Lower leg skin (tissue), 4 donors: ENCODE data around the gene KRT28. TPM values are rescaled to one million over a fixed set of nuclear protein-coding genes. Genes with fewer than 3 reads are reported as not detected.

Experiments used
- DNase-seq, 2 donors: peaks; one replicate each; pipeline ENCODE4 v3.0.0-alpha.2; 2019; ENCODE audit warnings: low spot score in 2 of 2
- H3K4me3 ChIP-seq: fragments of 200-600 bp; sonication (generic); 2 replicates; pipeline ENCODE4 v1.5.1; 2017; ENCODE audit warnings: mild to moderate bottlenecking, low read depth; ENCODE audit not compliant: poor library complexity, severe bottlenecking
- POLR2A ChIP-seq, 2 donors: fragments of 450-650 bp; IDR thresholded peaks; one replicate each; pipeline ENCODE4 v1.6.1; 2016 to 2017; ENCODE audit warnings: antibody characterized with exemption in 2 of 2, mild to moderate bottlenecking in 1 of 2, moderate library complexity in 1 of 2
- WGBS, 2 donors: methylation state at CpG; one replicate each; pipeline ENCODE4 v1.1.5; 2018; 5-methylcytosine and 5-hydroxymethylcytosine counted together
- intact Hi-C: fragments of 100-400 bp; cut with DNase I; formaldehyde crosslinking; loops from one replicate; pipeline ENCODE4 v1.15.0; 2023; ENCODE audit warnings: low total_unique reads
- total RNA-seq, 4 donors: library from RNA; depleted of rRNA; stranded (reverse); fragments of >200 nt; gene quantifications; one replicate each; pipeline ENCODE4 v1.1.0, GENCODE V29; 2016
- TF ChIP-seq, protein P1 (sequence below), 3 donors: fragments of 450-650 bp; IDR thresholded peaks; one replicate each; pipeline ENCODE4 v1.5.1; 2016; ENCODE audit warnings: antibody characterized with exemption in 3 of 3, mild to moderate bottlenecking in 3 of 3, moderate library complexity in 2 of 3

Gene KRT28
- total RNA-seq, 4 donors from 2014 or later = 6.0 TPM; not detected in 3

DNA sequence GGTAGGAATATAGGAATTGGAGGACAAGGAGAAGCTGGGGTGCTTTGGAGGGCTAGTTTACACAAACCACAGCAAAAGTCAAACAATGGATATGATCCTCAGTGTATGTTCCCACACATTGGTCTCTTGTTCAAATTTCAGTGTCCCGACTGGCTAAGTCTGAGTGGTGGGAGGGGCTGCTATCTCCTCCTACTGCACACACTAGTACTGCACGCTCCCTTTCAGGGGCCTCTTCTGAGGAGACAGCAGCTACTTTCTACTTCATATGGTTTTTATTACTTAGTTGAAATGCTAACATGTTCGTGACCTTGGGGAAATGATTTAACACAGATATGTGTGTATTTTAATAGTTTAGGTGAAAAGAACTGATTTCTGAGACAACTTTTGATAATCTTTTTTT, 41.5 kb upstream of the KRT28 start:
- 68 to 77% methylated on average over 3 of the region's 3 CpGs for WGBS, 2 donors
- H3K4me3 ChIP-seq = no peak overlapping the region
- DNase-seq = no peak
- TF ChIP-seq POLR2A (IDR thresholded peaks at IDR 0.05) = no peak
- TF ChIP-seq, protein P1, sequence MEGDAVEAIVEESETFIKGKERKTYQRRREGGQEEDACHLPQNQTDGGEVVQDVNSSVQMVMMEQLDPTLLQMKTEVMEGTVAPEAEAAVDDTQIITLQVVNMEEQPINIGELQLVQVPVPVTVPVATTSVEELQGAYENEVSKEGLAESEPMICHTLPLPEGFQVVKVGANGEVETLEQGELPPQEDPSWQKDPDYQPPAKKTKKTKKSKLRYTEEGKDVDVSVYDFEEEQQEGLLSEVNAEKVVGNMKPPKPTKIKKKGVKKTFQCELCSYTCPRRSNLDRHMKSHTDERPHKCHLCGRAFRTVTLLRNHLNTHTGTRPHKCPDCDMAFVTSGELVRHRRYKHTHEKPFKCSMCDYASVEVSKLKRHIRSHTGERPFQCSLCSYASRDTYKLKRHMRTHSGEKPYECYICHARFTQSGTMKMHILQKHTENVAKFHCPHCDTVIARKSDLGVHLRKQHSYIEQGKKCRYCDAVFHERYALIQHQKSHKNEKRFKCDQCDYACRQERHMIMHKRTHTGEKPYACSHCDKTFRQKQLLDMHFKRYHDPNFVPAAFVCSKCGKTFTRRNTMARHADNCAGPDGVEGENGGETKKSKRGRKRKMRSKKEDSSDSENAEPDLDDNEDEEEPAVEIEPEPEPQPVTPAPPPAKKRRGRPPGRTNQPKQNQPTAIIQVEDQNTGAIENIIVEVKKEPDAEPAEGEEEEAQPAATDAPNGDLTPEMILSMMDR (IDR thresholded peaks at IDR 0.05) = no peak
- intact Hi-C loops = no loop called here

DNA sequence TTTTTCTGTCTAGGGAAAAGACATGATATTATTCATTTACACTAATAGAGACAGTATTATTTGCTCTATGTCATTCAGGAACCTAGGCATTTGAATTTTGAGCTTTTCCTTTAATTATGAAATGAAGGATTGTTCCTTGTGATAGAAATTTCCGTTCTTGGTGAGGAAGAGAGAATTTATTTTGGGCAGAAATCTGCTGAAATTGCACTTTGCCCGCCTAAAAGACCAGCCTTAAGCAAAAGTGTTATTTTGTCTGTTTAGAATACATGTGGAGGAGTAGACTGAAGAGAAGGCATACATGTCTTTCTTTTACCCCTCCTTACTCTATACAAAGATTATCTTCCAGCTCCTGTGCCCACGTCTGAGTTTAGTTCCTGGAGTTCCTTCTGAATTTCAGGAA, 39.4 kb upstream of the KRT28 start:
- intact Hi-C loops = no loop called here
- H3K4me3 ChIP-seq = no peak overlapping the region
- TF ChIP-seq, protein P1 (IDR thresholded peaks at IDR 0.05) = no peak
- no peak for TF ChIP-seq POLR2A (IDR thresholded peaks at IDR 0.05)
- WGBS, 2 donors = 80 to 81% methylated on average over 3 of the region's 3 CpGs
- no peak for DNase-seq

DNA sequence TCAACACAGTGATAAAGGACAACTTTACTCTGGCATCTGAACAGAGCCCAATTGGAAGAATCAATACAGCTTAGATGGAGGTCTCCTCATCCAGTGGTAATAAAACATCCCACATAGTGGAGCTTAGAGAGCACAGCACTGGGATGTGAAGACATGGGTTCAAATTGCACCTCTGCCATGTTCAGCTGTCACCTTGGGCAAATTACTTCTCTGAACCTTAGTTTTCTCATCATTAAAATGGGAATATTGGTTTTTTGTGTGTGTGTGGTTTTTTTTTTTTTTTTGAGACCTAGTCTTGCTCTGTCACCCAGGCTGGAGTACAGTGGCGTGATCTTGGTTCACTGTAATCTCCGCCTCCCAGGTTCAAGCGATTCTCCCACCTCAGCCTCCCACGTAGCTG, 36.3 kb upstream of the KRT28 start:
- TF ChIP-seq POLR2A (IDR thresholded peaks at IDR 0.05) = no peak
- TF ChIP-seq, protein P1 (IDR thresholded peaks at IDR 0.05) = no peak
- WGBS, 2 donors = 97 to 98% methylated on average over 4 of the region's 4 CpGs
- intact Hi-C loops = no loop called here
- H3K4me3 ChIP-seq = no peak overlapping the region
- DNase-seq = no peak

DNA sequence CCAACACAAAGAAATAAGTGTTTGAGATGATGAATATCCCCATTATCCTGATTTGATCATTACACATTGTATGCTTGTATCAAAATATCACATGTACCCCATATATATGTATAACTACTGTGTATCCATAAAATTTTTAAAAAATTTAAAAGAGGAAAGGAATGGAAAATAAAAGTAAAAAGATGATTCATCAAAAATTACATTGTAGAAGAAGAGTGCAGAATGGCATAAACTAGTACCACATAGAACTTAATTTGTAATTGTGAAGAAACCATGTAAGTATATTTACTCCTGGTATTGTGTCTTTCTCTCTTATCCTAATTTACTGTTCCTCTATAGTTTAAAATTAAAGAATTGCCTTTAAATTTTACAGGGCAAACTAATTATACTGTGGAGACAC, 34.1 kb upstream of the KRT28 start:
- no peak overlapping the region for H3K4me3 ChIP-seq
- intact Hi-C loops = no loop called here
- no peak for DNase-seq
- no peak for TF ChIP-seq POLR2A (IDR thresholded peaks at IDR 0.05)
- TF ChIP-seq, protein P1 (IDR thresholded peaks at IDR 0.05) = no peak

DNA sequence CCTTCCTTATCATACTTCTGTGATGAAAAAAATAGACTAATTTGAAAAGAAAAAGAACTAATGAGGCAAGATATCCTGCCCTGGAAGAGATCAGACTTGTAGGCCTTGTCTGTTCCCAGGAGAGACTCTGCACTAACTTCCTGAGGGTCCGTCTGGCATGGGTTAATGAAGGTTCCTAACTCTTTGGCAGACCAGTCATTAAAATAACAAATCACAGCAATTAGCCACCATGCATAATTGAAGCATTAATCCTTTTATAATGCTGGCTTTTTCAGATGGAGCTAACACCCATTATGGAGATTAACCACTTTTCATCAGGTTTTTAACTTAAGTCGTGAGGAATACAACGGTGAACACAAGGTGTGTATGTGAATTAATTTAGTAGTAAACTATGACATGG, 33.1 kb upstream of the KRT28 start:
- no peak overlapping the region for H3K4me3 ChIP-seq
- TF ChIP-seq, protein P1 (IDR thresholded peaks at IDR 0.05) = no peak
- DNase-seq = no peak
- intact Hi-C loops = no loop called here
- 80 to 87% methylated on average over 3 of the region's 3 CpGs for WGBS, 2 donors

DNA sequence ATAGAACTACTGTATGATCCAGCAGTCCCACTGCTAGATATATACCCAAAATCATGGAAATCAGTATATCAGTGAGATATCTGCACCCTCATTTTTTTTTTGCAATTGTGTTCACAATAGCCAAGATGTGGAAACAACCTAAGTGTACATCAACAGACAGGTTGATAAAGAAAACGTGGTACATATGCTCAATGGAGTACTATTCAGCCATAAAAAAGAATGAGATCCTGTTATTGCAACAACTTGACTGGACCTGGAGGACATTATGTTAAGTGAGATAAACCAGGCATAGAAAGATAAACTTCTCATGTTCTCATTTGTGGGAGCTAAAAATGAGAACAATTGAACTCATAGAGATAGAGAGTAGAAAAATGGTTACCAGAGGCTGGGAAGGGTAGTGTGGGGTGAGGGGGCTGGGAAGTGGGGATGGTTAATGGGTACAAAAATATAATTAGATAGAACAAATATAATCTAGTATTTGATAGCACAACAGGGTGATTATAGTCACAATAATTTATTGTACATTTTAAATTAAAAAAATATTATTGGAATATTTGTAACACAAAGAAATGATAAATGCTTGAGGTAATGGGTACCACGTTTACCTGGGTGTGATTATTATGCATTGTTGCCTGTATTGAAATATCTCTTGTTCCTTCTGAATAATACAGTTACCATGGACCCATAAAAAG, 30.5 kb upstream of the KRT28 start:
- no peak overlapping the region for H3K4me3 ChIP-seq
- no peak for DNase-seq
- WGBS, 2 donors = 87 to 90% methylated on average over 2 of the region's 2 CpGs
- TF ChIP-seq POLR2A (IDR thresholded peaks at IDR 0.05) = no peak
- TF ChIP-seq, protein P1 (IDR thresholded peaks at IDR 0.05) = no peak
- intact Hi-C loops = no loop called here
